Measurements from ENCODE around the gene SH3BP4.

The SH3BP4 gene

DNA sequence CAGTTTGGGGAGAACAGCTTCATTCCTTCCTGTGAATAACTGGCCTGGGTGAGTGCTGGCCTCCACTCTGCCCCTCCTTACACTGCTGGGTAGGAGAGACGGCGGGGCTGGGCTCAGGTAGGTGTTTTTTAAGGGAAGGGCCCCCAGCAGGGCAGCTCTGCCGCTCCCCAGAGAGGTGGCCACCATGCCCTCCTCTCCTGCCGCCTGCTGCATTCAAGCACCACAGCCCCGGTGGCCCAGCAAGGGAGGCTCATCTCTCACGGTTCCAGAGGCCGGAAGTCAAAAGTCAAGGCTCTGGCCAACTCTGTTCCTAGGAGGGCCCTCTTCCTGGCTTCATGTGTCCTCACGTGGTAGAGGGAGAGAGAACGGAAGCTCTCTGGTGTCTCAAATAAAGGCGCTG is 81.1 kb downstream of the SH3BP4 start:
- Histone ChIP-seq H3K27ac (no peak overlapping the region), H3K4me1 (peaks cover 22% of the 10 kb centered on the region), H3K9ac (no peak overlapping the region), H3K36me3 (no peaks in the 10 kb centered on the region), H3K4me2 (no peak overlapping the region), H3K9me3 (no peaks in the 10 kb centered on the region), H3K27me3 (no peaks in the 10 kb centered on the region), H4K20me1 (no peaks in the 10 kb centered on the region), H3K4me3 (no peak overlapping the region)
- no peak for TF ChIP-seq Cebpa-rat (IDR thresholded peaks at IDR 0.05)

DNA sequence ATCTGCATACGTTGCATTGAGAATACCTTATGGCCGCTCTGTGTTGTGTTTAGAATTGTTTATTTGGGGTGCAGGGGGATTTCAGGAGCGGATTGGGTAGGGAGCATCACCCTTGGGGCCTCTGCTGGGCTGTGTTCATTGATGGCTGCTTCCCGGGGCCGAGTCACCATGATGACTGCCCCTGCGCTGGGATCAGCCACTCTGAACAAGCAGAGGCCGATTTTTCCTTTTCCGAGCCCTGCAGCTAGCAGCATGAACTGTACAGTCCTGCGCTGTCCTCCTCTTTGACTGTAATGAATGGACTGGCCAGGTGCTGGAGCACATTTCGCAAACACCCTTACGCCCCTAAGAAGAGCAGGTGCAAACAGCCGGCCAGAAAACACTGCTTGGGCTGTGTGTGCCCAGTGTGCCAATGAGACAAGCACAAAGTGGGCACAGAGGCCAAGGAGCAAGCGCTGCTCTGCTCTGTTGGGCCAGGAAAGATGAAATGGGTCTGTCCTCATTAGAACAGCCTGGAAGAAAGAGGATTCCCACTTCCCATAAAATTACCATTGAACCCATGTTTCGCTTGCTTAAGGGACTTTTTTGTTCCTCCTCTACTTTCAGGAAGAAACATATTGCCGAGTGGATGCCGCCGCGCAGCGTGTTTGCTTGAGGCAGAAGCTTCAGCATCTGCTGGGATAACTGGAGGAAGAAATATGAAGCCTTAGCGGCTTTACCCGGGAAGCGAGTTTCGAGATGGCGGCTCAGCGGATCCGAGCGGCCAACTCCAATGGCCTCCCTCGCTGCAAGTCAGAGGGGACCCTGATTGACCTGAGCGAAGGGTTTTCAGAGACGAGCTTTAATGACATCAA is 82.7 kb downstream of the SH3BP4 start:
- Histone ChIP-seq H3K36me3 (no peaks in the 10 kb centered on the region), H4K20me1 (no peaks in the 10 kb centered on the region), H3K27ac (no peak overlapping the region), H3K9me3 (no peaks in the 10 kb centered on the region), H3K4me3 (no peak overlapping the region), H3K9ac (no peak overlapping the region), H3K27me3 (no peaks in the 10 kb centered on the region), H3K4me2 (no peak overlapping the region), H3K4me1 (peaks cover 22% of the 10 kb centered on the region)
- no peak for TF ChIP-seq Cebpa-rat (IDR thresholded peaks at IDR 0.05)

DNA sequence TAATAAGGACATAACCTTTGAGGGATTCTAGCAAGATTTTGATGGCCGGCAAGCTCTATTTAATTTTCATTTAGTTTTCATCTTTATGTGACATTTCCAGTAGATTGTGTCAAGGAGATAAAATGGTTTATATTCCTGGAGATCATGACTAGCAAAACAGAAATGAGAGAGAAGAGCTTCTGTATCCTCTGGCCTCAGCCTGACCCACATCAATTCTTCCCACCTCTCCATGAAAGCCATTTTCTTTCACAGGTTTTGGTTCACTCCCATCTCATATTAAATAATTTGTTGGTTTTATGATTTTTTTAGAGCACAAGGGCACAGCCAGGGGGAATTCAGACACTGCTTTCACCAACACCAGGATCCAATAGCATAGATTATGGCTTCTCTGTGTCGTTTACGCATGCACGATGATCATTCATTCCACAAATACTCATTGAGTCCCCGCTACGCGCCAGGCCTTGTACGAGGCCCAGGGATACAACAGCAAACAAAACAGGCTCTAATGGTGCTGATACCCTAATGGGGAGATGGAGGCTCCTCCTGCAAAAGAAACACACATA is 85.9 kb downstream of the SH3BP4 start:
- Histone ChIP-seq H3K4me2 (no peak overlapping the region), H3K4me3 (no peak overlapping the region), H3K27me3 (no peaks in the 10 kb centered on the region), H3K9me3 (no peaks in the 10 kb centered on the region), H3K4me1 (no peaks in the 10 kb centered on the region), H3K36me3 (no peaks in the 10 kb centered on the region), H3K9ac (no peak overlapping the region), H3K27ac (no peak overlapping the region), H4K20me1 (no peaks in the 10 kb centered on the region)
- TF ChIP-seq Cebpa-rat (IDR thresholded peaks at IDR 0.05), result no peak

DNA sequence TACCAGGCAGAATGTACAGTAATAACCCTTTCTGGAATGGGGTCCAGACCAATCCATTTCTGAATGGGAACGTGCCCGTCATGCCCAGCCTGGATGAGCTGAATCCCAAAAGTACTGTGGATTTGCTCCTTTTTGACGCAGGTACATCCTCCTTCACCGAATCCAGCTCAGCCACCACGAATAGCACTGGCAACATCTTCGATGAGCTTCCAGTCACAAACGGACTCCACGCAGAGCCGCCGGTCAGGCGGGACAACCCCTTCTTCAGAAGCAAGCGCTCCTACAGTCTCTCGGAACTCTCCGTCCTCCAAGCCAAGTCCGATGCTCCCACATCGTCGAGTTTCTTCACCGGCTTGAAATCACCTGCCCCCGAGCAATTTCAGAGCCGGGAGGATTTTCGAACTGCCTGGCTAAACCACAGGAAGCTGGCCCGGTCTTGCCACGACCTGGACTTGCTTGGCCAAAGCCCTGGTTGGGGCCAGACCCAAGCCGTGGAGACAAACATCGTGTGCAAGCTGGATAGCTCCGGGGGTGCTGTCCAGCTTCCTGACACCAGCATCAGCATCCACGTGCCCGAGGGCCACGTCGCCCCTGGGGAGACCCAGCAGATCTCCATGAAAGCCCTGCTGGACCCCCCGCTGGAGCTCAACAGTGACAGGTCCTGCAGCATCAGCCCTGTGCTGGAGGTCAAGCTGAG is 89.6 kb downstream of the SH3BP4 start:
- no peaks in the 10 kb centered on the region for H3K9me3 ChIP-seq
- H3K27ac ChIP-seq, result no peak overlapping the region
- H3K27me3 ChIP-seq, result no peaks in the 10 kb centered on the region
- no peak for TF ChIP-seq Cebpa-rat (IDR thresholded peaks at IDR 0.05)
- H3K4me2 ChIP-seq, result no peak overlapping the region
- H3K9ac ChIP-seq, result no peak overlapping the region
- no peak overlapping the region for H3K4me3 ChIP-seq
- no peaks in the 10 kb centered on the region for H3K36me3 ChIP-seq
- H4K20me1 ChIP-seq, result no peaks in the 10 kb centered on the region
- H3K4me1 ChIP-seq, result peaks cover 29% of the 10 kb centered on the region

DNA sequence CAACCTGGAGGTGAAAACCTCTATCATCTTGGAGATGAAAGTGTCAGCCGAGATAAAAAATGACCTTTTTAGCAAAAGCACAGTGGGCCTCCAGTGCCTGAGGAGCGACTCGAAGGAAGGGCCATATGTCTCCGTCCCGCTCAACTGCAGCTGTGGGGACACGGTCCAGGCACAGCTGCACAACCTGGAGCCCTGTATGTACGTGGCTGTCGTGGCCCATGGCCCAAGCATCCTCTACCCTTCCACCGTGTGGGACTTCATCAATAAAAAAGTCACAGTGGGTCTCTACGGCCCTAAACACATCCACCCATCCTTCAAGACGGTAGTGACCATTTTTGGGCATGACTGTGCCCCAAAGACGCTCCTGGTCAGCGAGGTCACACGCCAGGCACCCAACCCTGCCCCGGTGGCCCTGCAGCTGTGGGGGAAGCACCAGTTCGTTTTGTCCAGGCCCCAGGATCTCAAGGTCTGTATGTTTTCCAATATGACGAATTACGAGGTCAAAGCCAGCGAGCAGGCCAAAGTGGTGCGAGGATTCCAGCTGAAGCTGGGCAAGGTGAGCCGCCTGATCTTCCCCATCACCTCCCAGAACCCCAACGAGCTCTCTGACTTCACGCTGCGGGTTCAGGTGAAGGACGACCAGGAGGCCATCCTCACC is 90.2 kb downstream of the SH3BP4 start:
- Histone ChIP-seq H3K36me3 (no peaks in the 10 kb centered on the region), H3K9ac (no peak overlapping the region), H3K27ac (no peak overlapping the region), H3K4me3 (no peak overlapping the region), H3K27me3 (no peaks in the 10 kb centered on the region), H3K4me2 (no peak overlapping the region), H3K4me1 (peaks cover 35% of the 10 kb centered on the region), H4K20me1 (no peaks in the 10 kb centered on the region), H3K9me3 (no peaks in the 10 kb centered on the region)
- TF ChIP-seq Cebpa-rat (IDR thresholded peaks at IDR 0.05), result no peak

DNA sequence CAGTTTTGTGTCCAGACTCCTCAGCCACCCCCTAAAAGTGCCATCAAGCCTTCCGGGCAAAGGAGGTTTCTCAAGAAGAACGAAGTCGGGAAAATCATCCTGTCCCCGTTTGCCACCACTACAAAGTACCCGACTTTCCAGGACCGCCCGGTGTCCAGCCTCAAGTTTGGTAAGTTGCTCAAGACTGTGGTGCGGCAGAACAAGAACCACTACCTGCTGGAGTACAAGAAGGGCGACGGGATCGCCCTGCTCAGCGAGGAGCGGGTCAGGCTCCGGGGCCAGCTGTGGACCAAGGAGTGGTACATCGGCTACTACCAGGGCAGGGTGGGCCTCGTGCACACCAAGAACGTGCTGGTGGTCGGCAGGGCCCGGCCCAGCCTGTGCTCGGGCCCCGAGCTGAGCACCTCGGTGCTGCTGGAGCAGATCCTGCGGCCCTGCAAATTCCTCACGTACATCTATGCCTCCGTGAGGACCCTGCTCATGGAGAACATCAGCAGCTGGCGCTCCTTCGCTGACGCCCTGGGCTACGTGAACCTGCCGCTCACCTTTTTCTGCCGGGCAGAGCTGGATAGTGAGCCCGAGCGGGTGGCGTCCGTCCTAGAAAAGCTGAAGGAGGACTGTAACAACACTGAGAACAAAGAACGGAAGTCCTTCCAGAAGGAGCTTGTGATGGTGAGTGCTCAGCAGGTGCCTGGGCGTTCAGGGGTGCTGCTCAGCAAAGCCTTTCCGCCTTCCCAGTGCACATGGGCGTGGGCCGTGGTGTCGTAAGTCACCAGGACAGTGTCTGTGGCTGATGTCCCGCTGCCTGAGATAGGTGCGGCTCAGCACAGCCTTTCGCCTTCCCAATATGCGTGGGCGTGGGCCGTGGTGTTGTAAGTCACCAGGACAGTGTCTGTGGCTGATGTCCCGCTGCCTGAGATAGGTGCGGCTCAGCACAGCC is 91.0 kb downstream of the SH3BP4 start:
- H3K9me3 ChIP-seq, result no peaks in the 10 kb centered on the region
- no peaks in the 10 kb centered on the region for H3K27me3 ChIP-seq
- no peak overlapping the region for H3K4me2 ChIP-seq
- no peak overlapping the region for H3K9ac ChIP-seq
- H3K27ac ChIP-seq, result no peak overlapping the region
- peaks cover 37% of the 10 kb centered on the region for H3K4me1 ChIP-seq
- H3K36me3 ChIP-seq, result no peaks in the 10 kb centered on the region
- no peaks in the 10 kb centered on the region for H4K20me1 ChIP-seq
- no peak overlapping the region for H3K4me3 ChIP-seq
- no peak for TF ChIP-seq Cebpa-rat (IDR thresholded peaks at IDR 0.05)

DNA sequence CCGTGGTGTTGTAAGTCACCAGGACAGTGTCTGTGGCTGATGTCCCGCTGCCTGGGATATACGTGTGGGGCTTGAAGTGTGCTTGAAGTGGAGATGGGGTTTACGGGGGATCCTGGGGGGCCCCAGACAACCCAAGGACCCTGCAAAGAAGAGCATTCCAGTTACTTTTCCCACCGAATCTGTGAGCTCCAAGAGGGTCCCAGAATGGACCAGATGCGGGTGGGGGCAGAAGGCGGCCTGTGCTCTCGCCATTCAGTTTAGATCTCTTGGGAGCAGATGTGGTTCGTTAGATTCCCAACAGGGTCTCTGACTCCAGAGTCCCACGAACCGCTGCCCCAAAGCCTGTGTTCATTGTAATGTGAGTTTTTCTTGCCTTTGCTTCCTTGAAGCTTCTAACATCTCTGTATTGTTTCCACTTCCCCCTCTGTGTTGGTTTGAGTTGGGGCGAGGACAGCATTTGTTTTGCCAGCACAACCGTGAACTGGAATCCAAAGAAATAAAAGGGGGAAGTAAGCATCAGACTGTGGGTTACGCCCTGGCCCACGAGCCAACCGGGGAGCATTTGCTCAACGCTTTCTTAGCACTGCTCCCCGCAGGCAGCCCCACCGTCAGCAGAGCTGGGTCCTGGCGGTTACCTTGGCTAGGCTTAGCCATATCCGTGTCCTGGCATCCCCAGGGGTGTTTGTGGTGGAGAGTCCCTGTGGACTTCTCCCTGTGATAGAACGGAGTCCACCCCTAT is 92.1 kb downstream of the SH3BP4 start:
- no peak overlapping the region for H3K9ac ChIP-seq
- H3K4me3 ChIP-seq, result no peak overlapping the region
- peak overlapping the region; percentile 82 for H3K4me2 ChIP-seq
- no peaks in the 10 kb centered on the region for H3K9me3 ChIP-seq
- no peaks in the 10 kb centered on the region for H4K20me1 ChIP-seq
- peaks cover 37% of the 10 kb centered on the region for H3K4me1 ChIP-seq
- no peaks in the 10 kb centered on the region for H3K27me3 ChIP-seq
- no peak for TF ChIP-seq Cebpa-rat (IDR thresholded peaks at IDR 0.05)
- no peaks in the 10 kb centered on the region for H3K36me3 ChIP-seq
- H3K27ac ChIP-seq, result peak overlapping the region; percentile 18; the same call in 1 of the 2 replicates

DNA sequence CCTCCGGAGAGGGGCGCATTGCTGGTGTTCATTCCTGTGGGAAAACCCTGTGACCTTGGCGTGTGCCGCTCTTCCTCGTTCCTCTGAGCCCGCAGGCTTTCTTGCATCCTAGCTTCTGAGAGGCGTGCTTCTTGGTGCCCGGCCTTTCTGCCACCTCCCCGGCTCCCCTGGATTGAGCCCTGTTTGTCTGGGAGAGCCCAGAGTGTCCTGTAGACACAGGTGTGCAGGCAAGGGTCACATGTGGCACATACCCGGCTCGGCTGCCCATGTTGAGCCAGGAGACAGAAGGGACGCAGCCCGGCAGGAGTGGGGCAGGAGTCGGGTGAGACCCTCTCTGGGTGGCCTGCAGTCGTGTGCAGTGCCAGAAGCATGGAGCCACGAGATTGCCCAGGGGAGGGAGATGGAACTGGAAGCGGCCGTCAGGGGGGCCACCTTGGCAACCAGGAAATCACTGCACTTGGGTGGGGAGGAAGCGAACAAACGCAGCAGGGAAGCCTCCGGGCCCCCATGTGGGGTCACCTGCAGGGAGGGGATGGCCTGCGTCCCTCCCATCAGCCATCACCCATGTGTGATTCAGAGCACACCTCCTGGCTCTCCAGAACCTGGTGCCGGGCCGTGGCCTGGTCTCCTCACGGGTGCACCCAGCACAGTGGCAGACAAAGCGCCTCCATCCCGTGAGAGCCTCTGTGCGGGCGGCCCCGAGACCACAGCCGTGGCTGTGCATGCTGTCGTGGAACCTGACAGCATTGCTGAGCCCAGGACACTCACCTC is 92.9 kb downstream of the SH3BP4 start:
- Histone ChIP-seq H3K27me3 (no peaks in the 10 kb centered on the region), H3K36me3 (no peaks in the 10 kb centered on the region), H4K20me1 (no peaks in the 10 kb centered on the region), H3K4me3 (0 out of 2 replicates have a peak overlapping the region, but pooled peaks have one; percentile 6), H3K4me2 (peak overlapping the region; percentile 82), H3K4me1 (peaks cover 37% of the 10 kb centered on the region), H3K9me3 (no peaks in the 10 kb centered on the region), H3K27ac (peak overlapping the region; percentile 18; the same call in 1 of the 2 replicates), H3K9ac (no peak overlapping the region)
- no peak for TF ChIP-seq Cebpa-rat (IDR thresholded peaks at IDR 0.05)

All from BLaER1 (cell line).